ENCODE data around the gene APOLD1. TPM values are rescaled to one million over a fixed set of nuclear protein-coding genes. Genes with fewer than 3 reads are reported as not detected.

The APOLD1 gene
- total and polyA plus RNA-seq, 2 of the 8 experiments (the other 6 are each of a cell fraction or from before 2014, with no cell fraction given): 0.12 to 0.71 TPM

DNA sequence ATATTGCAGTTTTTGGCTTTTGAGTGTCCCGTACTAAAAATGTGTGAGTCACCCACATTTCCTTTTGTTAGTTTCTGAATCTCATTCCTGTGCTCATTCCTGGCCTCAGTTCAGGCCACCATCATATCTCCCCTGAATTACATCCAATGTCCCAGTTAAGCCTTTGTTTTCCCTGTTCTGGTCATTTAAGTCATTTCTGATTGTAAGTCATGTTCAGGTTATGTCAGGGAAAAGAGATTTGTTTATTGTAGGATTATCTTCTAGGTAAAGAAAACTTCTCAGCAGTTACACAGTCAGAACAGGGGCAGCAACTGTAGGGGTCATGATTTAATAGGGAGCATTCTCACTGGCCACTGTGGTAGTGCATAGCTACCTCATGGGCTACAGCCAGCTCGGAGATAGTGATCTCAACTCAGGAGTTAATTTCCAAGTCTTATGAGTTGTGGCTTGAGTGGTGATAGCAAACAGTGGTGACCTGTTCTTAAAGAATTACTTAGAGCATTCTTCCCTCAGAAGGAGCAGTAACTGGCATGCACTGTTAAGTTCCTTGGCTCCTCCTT, 34.4 kb downstream of the APOLD1 start:
- Histone ChIP-seq H3K18ac (ENCODE audit: extremely low read depth, low read length) (no peak overlapping the region), H3K23ac (ENCODE audit: insufficient read length) (no peak overlapping the region), H3K4me3 (ENCODE audit: extremely low read depth in 1 of 4, insufficient read depth in 2 of 4, low read depth in 3 of 4, low read length in 4 of 4) (no peak overlapping the region), H2BK15ac (ENCODE audit: low read length) (no peak overlapping the region), H3K9me3 (ENCODE audit: insufficient read depth in 2 of 2, low read depth in 1 of 2, low read length in 1 of 2) (no peaks in the 10 kb centered on the region), H4K20me1 (replicated peaks in 1 of 2; ENCODE audit: control insufficient read depth in 1 of 2, insufficient read depth in 2 of 2, low read length in 2 of 2) (peaks cover 0 to 3% of the 10 kb centered on the region in 2 experiments), H3K27me3 (replicated peaks in 1 of 4; ENCODE audit: control insufficient read depth in 3 of 4, extremely low read depth in 1 of 4, insufficient read depth in 3 of 4, low read length in 3 of 4) (no peaks in the 10 kb centered on the region), H3K79me1 (ENCODE audit: low read depth, low read length) (no peaks in the 10 kb centered on the region; the same call in none of the 2 replicates), H3K36me3 (ENCODE audit: control insufficient read depth in 2 of 4, insufficient read depth in 4 of 4, low read length in 3 of 4) (peaks cover 16 to 44% (median 32%) of the 10 kb centered on the region in 4 experiments), H3K23me2 (ENCODE audit: low read depth, low read length) (no peaks in the 10 kb centered on the region), H3K4ac (replicated peaks; ENCODE audit: insufficient read length, low read depth, low read length) (no peak overlapping the region), H4K5ac (ENCODE audit: insufficient read length, low read depth, low read length) (no peak overlapping the region), H4K91ac (replicated peaks; ENCODE audit: insufficient read length, low read length) (no peak overlapping the region), H2AFZ (ENCODE audit: low read length) (no peak overlapping the region), H2BK20ac (ENCODE audit: low read length) (no peak overlapping the region), H3K9ac (replicated peaks in 1 of 4; ENCODE audit: extremely low read depth in 1 of 4, low read depth in 3 of 4, low read length in 3 of 4) (no peak overlapping the region), H3K27ac (ENCODE audit: low read depth, low read length) (no peak overlapping the region), H2AK5ac (ENCODE audit: low read depth, low read length) (no peak overlapping the region), H2BK120ac (replicated peaks; ENCODE audit: low read depth, low read length) (no peak overlapping the region), H4K8ac (ENCODE audit: extremely low read depth, insufficient read depth, low read length) (no peak overlapping the region), H3K4me2 (ENCODE audit: insufficient read depth in 1 of 2, low read depth in 2 of 2, low read length in 2 of 2) (no peak overlapping the region), H2BK5ac (ENCODE audit: low read depth, low read length) (no peak overlapping the region), H3K56ac (replicated peaks; ENCODE audit: insufficient read length, low read depth, low read length) (no peak overlapping the region), H3K79me2 (ENCODE audit: control insufficient read depth in 1 of 2, insufficient read depth in 2 of 2, low read length in 2 of 2) (peaks cover 3 to 49% of the 10 kb centered on the region in 2 experiments; a peak in 3 of 4 replicates), H3K4me1 (replicated peaks in 1 of 4; ENCODE audit: control insufficient read depth in 3 of 4, insufficient read depth in 4 of 4, low read length in 3 of 4) (no peaks in the 10 kb centered on the region), H2BK12ac (ENCODE audit: low read depth, low read length) (no peak overlapping the region), H3K14ac (ENCODE audit: insufficient read length) (no peak overlapping the region)
- ChIA-PET POLR2A (ENCODE audit: partially characterized antibody) (interaction anchor here (1.2 kb wide), 1 partner anchor 14 kb away, joined by 3 read pairs; no protein-coding TSS in a partner anchor), CTCF (ENCODE audit: partially characterized antibody) (interaction anchor here (1.2 kb wide), 1 partner anchor 82 kb away, joined by 6 read pairs; no protein-coding TSS in a partner anchor)
- FAIRE-seq: no peak
- no peak for DNase-seq (ENCODE audit: low read depth in 1 of 2, low spot score in 2 of 2)
- 96% methylated on average over 2 of the region's 2 CpGs; no CpG with 5 or more reads in 1 of the 2 experiments for WGBS, 2 experiments (ENCODE audit: extremely low coverage in 1 of 2, insufficient coverage in 1 of 2, insufficient read length in 1 of 2, insufficient replicate concordance in 2 of 2, low coverage in 1 of 2, low lambda C conversion rate in 2 of 2, missing lambda C conversion rate in 1 of 2)
- TF ChIP-seq GTF2F1 (IDR thresholded peaks at IDR 0.05; ENCODE audit: borderline replicate concordance, low read depth, low read length): no peak
- TF ChIP-seq TEAD4 (IDR thresholded peaks at IDR 0.05; ENCODE audit: low read depth, low read length): no peak
- TF ChIP-seq PHF8 (conservative IDR thresholded peaks at IDR 0.05; ENCODE audit: low read depth, low read length): no peak
- no peak for TF ChIP-seq SAP30 (IDR thresholded peaks at IDR 0.05; ENCODE audit: insufficient read depth, insufficient replicate concordance, low read length)
- no peak for TF ChIP-seq TAF1 (IDR thresholded peaks at IDR 0.05; ENCODE audit: low read depth, low read length)
- no peak for TF ChIP-seq BCL11A (IDR thresholded peaks at IDR 0.05; ENCODE audit: low read depth in 2 of 2, low read length in 2 of 2)
- TF ChIP-seq MAFK (IDR thresholded peaks at IDR 0.05; ENCODE audit: low read depth, low read length): no peak
- no peak for TF ChIP-seq KDM1A (IDR thresholded peaks at IDR 0.05; ENCODE audit: borderline replicate concordance, low read length)
- TF ChIP-seq, protein P1, sequence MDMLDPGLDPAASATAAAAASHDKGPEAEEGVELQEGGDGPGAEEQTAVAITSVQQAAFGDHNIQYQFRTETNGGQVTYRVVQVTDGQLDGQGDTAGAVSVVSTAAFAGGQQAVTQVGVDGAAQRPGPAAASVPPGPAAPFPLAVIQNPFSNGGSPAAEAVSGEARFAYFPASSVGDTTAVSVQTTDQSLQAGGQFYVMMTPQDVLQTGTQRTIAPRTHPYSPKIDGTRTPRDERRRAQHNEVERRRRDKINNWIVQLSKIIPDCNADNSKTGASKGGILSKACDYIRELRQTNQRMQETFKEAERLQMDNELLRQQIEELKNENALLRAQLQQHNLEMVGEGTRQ (IDR thresholded peaks at IDR 0.05; ENCODE audit: low read length): no peak
- TF ChIP-seq SUZ12 (IDR thresholded peaks at IDR 0.05; ENCODE audit: low read length): no peak
- TF ChIP-seq KDM4A (IDR thresholded peaks at IDR 0.05; ENCODE audit: low read depth, low read length, severe bottlenecking): no peak
- no peak for TF ChIP-seq RBBP5 (IDR thresholded peaks at IDR 0.05; ENCODE audit: borderline replicate concordance, low read depth, low read length)

Data from H1 (cell line).